Ishikawa (cell line): ENCODE data around the gene PHF24.

Experiments used
- CEBPB ChIP-seq: IDR thresholded peaks from 2 replicates; pipeline ENCODE4 v1.6.1; 2012
- EP300 ChIP-seq: IDR thresholded peaks from 2 replicates; pipeline ENCODE4 v1.6.1; 2012; ENCODE audit warnings: borderline replicate concordance
- FOXM1 ChIP-seq: IDR thresholded peaks from 2 replicates; pipeline ENCODE4 v1.6.1; 2012; ENCODE audit warnings: low read depth, borderline replicate concordance
- USF1 ChIP-seq: IDR thresholded peaks from 2 replicates; pipeline ENCODE4 v1.6.1; 2012
- YY1 ChIP-seq: IDR thresholded peaks from 2 replicates; pipeline ENCODE4 v1.6.1; 2012; ENCODE audit warnings: low read depth
- TF ChIP-seq, protein P1 (sequence below): IDR thresholded peaks from 2 replicates; pipeline ENCODE4 v1.6.1; 2012

GRCh38 chr9:34983209-34983608, 25.1 kb downstream of the PHF24 start:
- TF ChIP-seq FOXM1, result no peak
- TF ChIP-seq USF1, result no peak
- no peak for TF ChIP-seq CEBPB
- no peak for TF ChIP-seq EP300
- TF ChIP-seq, protein P1, sequence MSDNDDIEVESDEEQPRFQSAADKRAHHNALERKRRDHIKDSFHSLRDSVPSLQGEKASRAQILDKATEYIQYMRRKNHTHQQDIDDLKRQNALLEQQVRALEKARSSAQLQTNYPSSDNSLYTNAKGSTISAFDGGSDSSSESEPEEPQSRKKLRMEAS, result no peak
- no peak for TF ChIP-seq YY1
